Measurements from ENCODE around the gene AKNAD1.

Gene AKNAD1

GRCh38 chr1:108816049-108816893 is 40.6 kb downstream of the AKNAD1 start:
- Histone ChIP-seq H2AFZ (ENCODE audit: low read length) (no peak overlapping the region), H3K9ac (ENCODE audit: low read depth, low read length, poor library complexity, severe bottlenecking) (no peak overlapping the region), H4K20me1 (ENCODE audit: insufficient read depth, low read length, poor library complexity, severe bottlenecking) (no peaks in the 10 kb centered on the region), H3K9me2 (replicated peaks; ENCODE audit: low read depth, low read length) (no peaks in the 10 kb centered on the region), H3K27me3 (ENCODE audit: insufficient read depth, low read length, poor library complexity, severe bottlenecking) (no peaks in the 10 kb centered on the region), H3K36me3 (ENCODE audit: insufficient read depth, low read length) (no peaks in the 10 kb centered on the region), H3K9me3 (ENCODE audit: insufficient read depth, low read depth, low read length) (no peaks in the 10 kb centered on the region), H3K4me2 (ENCODE audit: low read depth, low read length, poor library complexity, severe bottlenecking) (no peak overlapping the region), H3K79me2 (ENCODE audit: insufficient read depth, low read length) (no peaks in the 10 kb centered on the region), H3K4me1 (ENCODE audit: insufficient read depth, low read length, poor library complexity, severe bottlenecking) (no peaks in the 10 kb centered on the region), H3F3A (ENCODE audit: low read depth) (no peaks in the 10 kb centered on the region), H3K4me3 (ENCODE audit: low read length, poor library complexity, severe bottlenecking) (no peak overlapping the region)
- TF ChIP-seq, protein P1, sequence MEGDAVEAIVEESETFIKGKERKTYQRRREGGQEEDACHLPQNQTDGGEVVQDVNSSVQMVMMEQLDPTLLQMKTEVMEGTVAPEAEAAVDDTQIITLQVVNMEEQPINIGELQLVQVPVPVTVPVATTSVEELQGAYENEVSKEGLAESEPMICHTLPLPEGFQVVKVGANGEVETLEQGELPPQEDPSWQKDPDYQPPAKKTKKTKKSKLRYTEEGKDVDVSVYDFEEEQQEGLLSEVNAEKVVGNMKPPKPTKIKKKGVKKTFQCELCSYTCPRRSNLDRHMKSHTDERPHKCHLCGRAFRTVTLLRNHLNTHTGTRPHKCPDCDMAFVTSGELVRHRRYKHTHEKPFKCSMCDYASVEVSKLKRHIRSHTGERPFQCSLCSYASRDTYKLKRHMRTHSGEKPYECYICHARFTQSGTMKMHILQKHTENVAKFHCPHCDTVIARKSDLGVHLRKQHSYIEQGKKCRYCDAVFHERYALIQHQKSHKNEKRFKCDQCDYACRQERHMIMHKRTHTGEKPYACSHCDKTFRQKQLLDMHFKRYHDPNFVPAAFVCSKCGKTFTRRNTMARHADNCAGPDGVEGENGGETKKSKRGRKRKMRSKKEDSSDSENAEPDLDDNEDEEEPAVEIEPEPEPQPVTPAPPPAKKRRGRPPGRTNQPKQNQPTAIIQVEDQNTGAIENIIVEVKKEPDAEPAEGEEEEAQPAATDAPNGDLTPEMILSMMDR (conservative IDR thresholded peaks at IDR 0.05; ENCODE audit: low read length), result no peak
- no peak for TF ChIP-seq EZH2phosphoT487 (IDR thresholded peaks at IDR 0.05; ENCODE audit: borderline replicate concordance)

DNA sequence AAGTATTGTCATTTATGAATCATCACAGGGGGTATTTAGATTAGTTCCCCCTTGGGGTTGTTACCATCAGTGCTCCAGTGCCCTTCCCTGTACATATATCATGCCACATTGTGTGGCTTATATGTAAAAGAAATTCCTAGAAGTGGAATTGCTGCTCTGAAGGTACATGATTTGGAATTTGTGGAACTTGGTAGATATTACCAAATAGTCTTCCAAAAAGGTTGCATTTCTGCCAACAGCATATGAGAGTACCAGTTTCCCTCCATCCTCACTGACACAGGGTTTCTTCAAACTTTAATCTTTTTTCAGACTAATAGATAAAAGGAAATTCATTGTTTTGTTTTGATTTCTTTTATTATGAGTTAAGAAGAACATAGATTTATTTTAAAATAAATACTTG is 41.3 kb downstream of the AKNAD1 start:
- Histone ChIP-seq H3K79me2 (ENCODE audit: insufficient read depth, low read length) (no peaks in the 10 kb centered on the region), H3K4me1 (ENCODE audit: insufficient read depth, low read length, poor library complexity, severe bottlenecking) (no peaks in the 10 kb centered on the region), H3K9me2 (replicated peaks; ENCODE audit: low read depth, low read length) (no peaks in the 10 kb centered on the region), H3K4me3 (ENCODE audit: low read length, poor library complexity, severe bottlenecking) (no peak overlapping the region), H3K9me3 (ENCODE audit: insufficient read depth, low read depth, low read length) (no peaks in the 10 kb centered on the region), H3K4me2 (ENCODE audit: low read depth, low read length, poor library complexity, severe bottlenecking) (no peak overlapping the region), H3K9ac (ENCODE audit: low read depth, low read length, poor library complexity, severe bottlenecking) (no peak overlapping the region), H3F3A (ENCODE audit: low read depth) (no peaks in the 10 kb centered on the region), H3K36me3 (ENCODE audit: insufficient read depth, low read length) (no peaks in the 10 kb centered on the region), H4K20me1 (ENCODE audit: insufficient read depth, low read length, poor library complexity, severe bottlenecking) (no peaks in the 10 kb centered on the region), H3K27me3 (ENCODE audit: insufficient read depth, low read length, poor library complexity, severe bottlenecking) (no peaks in the 10 kb centered on the region), H2AFZ (ENCODE audit: low read length) (no peak overlapping the region)
- TF ChIP-seq, protein P1 (conservative IDR thresholded peaks at IDR 0.05; ENCODE audit: low read length), result no peak
- TF ChIP-seq EZH2phosphoT487 (IDR thresholded peaks at IDR 0.05; ENCODE audit: borderline replicate concordance), result no peak

GRCh38 chr1:108814343-108815125 is 42.4 kb downstream of the AKNAD1 start:
- Histone ChIP-seq H3K79me2 (ENCODE audit: insufficient read depth, low read length) (no peaks in the 10 kb centered on the region), H3K4me3 (ENCODE audit: low read length, poor library complexity, severe bottlenecking) (no peak overlapping the region), H2AFZ (ENCODE audit: low read length) (no peak overlapping the region), H4K20me1 (ENCODE audit: insufficient read depth, low read length, poor library complexity, severe bottlenecking) (no peaks in the 10 kb centered on the region), H3K36me3 (ENCODE audit: insufficient read depth, low read length) (peaks cover 2% of the 10 kb centered on the region; the same call in 1 of the 2 replicates), H3F3A (ENCODE audit: low read depth) (no peaks in the 10 kb centered on the region), H3K9me3 (ENCODE audit: insufficient read depth, low read depth, low read length) (no peaks in the 10 kb centered on the region), H3K9ac (ENCODE audit: low read depth, low read length, poor library complexity, severe bottlenecking) (no peak overlapping the region), H3K27me3 (ENCODE audit: insufficient read depth, low read length, poor library complexity, severe bottlenecking) (no peaks in the 10 kb centered on the region), H3K9me2 (replicated peaks; ENCODE audit: low read depth, low read length) (no peaks in the 10 kb centered on the region), H3K4me1 (ENCODE audit: insufficient read depth, low read length, poor library complexity, severe bottlenecking) (peaks cover 4% of the 10 kb centered on the region), H3K4me2 (ENCODE audit: low read depth, low read length, poor library complexity, severe bottlenecking) (no peak overlapping the region)
- TF ChIP-seq EZH2phosphoT487 (IDR thresholded peaks at IDR 0.05; ENCODE audit: borderline replicate concordance), result no peak
- TF ChIP-seq, protein P1 (conservative IDR thresholded peaks at IDR 0.05; ENCODE audit: low read length), result no peak
